Medulla oblongata (tissue), 1 donor: Measurements from ENCODE around the gene OR10H4.
"Not testable (repeated sequence)": the region's sequence is repeated elsewhere in the genome, so short reads cannot be mapped to it uniquely, and the experiment has no call there.

Experiments used
- DNase-seq: peaks from one replicate; pipeline ENCODE4 v3.0.0-alpha.2; 2015; ENCODE audit errors: extremely low spot score

OR10H4 gene

GRCh38 chr19:15948223-15949058 lies at the start of gene OR10H4:
Gene OR10H4 (plus strand): TSS chr19:15949008. CDS start chr19:15949008, 0 bp downstream.
- no peak for DNase-seq

GRCh38 chr19:15899561-15899960 lies 49.2 kb upstream of the OR10H4 start:
- not testable (repeated sequence) for DNase-seq

GRCh38 chr19:15900032-15900431 lies 48.8 kb upstream of the OR10H4 start:
- not testable (repeated sequence) for DNase-seq

- DNase-seq = no peak
Observed at GRCh38 chr19:15900504-15900903, 48.3 kb upstream of the OR10H4 start.

- DNase-seq = no peak
Observed at GRCh38 chr19:15902254-15902653, 46.6 kb upstream of the OR10H4 start.

- DNase-seq = not testable (repeated sequence)
Observed at GRCh38 chr19:15902898-15903297, 45.9 kb upstream of the OR10H4 start.

GRCh38 chr19:15905026-15905425 lies 43.8 kb upstream of the OR10H4 start:
- no peak for DNase-seq

GRCh38 chr19:15911599-15912235 lies 37.1 kb upstream of the OR10H4 start:
- DNase-seq = no peak

GRCh38 chr19:15913384-15913783 lies 35.4 kb upstream of the OR10H4 start:
- DNase-seq = no peak

- DNase-seq = no peak
Observed at GRCh38 chr19:15913830-15914229, 35.0 kb upstream of the OR10H4 start.

GRCh38 chr19:15915109-15915508 lies 33.7 kb upstream of the OR10H4 start:
- DNase-seq = no peak

GRCh38 chr19:15919243-15919642 lies 29.6 kb upstream of the OR10H4 start:
- DNase-seq = no peak

GRCh38 chr19:15922021-15922420 lies 26.8 kb upstream of the OR10H4 start:
- DNase-seq = no peak

- DNase-seq = no peak
Observed at GRCh38 chr19:15923702-15924101, 25.1 kb upstream of the OR10H4 start.

GRCh38 chr19:15926484-15926883 lies 22.3 kb upstream of the OR10H4 start:
- no peak for DNase-seq

- no peak for DNase-seq
Observed at GRCh38 chr19:15928321-15928720, 20.5 kb upstream of the OR10H4 start.

GRCh38 chr19:15933761-15934331 lies 15.0 kb upstream of the OR10H4 start:
- not testable (repeated sequence) for DNase-seq

- DNase-seq = peak; percentile 63
Observed at GRCh38 chr19:15934332-15935078, 14.3 kb upstream of the OR10H4 start, which contains the start of gene CYP4F11. Gene CYP4F11 (minus strand): TSS chr19:15934529. CDS start chr19:15934408, 121 bp downstream.

GRCh38 chr19:15935167-15935702 lies 13.6 kb upstream of the OR10H4 start:
- DNase-seq = no peak

- no peak for DNase-seq
Observed at GRCh38 chr19:15936173-15936572, 12.6 kb upstream of the OR10H4 start.

- no peak for DNase-seq
Observed at GRCh38 chr19:15936950-15937349, 11.9 kb upstream of the OR10H4 start.

GRCh38 chr19:15937771-15938170 lies 11.0 kb upstream of the OR10H4 start:
- no peak for DNase-seq
